ENCODE data around the gene TMEM185A.
"Not testable (repeated sequence)": the region's sequence is repeated elsewhere in the genome, so short reads cannot be mapped to it uniquely, and the experiment has no call there.

DNA sequence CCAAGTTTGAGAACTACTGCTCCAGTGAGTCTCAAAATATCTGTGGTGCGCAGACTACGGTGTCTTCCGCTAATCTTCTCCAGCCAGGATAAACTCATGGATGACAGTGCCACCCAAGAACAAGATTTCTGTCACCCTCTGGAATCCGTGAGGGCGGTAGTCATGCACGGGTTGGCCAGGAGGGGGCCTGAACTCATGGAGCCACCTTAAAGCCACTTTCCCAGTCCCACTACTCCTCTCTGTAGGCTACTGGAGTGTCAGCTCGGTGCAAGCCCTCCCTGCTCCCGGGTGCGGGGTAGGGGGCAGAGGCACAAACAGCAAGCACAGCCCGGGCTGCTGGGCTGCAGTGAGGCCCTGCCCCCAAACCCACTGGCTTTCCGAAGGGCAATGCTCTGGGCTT is 33.0 kb downstream of the TMEM185A start:
- TF ChIP-seq, protein P1, sequence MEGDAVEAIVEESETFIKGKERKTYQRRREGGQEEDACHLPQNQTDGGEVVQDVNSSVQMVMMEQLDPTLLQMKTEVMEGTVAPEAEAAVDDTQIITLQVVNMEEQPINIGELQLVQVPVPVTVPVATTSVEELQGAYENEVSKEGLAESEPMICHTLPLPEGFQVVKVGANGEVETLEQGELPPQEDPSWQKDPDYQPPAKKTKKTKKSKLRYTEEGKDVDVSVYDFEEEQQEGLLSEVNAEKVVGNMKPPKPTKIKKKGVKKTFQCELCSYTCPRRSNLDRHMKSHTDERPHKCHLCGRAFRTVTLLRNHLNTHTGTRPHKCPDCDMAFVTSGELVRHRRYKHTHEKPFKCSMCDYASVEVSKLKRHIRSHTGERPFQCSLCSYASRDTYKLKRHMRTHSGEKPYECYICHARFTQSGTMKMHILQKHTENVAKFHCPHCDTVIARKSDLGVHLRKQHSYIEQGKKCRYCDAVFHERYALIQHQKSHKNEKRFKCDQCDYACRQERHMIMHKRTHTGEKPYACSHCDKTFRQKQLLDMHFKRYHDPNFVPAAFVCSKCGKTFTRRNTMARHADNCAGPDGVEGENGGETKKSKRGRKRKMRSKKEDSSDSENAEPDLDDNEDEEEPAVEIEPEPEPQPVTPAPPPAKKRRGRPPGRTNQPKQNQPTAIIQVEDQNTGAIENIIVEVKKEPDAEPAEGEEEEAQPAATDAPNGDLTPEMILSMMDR (IDR thresholded peaks at IDR 0.05): not testable (repeated sequence)
- TF ChIP-seq POLR2A (IDR thresholded peaks at IDR 0.05): not testable (repeated sequence)

All from testis (tissue), 2 donors.